T-helper 2 cell treated with Interferon-gamma antibody and Interleukin-4, amounts not matched to agents 5 μg/mL and 100 μg/mL, for 36 hours (primary cell): ENCODE results near the gene SNAP91.
"Not testable (repeated sequence)": the region's sequence is repeated elsewhere in the genome, so short reads cannot be mapped to it uniquely, and the experiment has no call there.

ENCODE experiments used
- DNase-seq: peaks from one replicate; pipeline ENCODE4 v3.0.0; 2021; ENCODE audit warnings: low spot score
- H3K27ac Mint-ChIP-seq: one replicate; pipeline ENCODE4 v1.8.0; 2021; ENCODE audit warnings: mild to moderate bottlenecking, mixed read lengths
- H3K27me3 Mint-ChIP-seq: one replicate; pipeline ENCODE4 v1.8.0; 2021; ENCODE audit warnings: low read depth, mixed read lengths
- H3K36me3 Mint-ChIP-seq: one replicate; pipeline ENCODE4 v1.8.0; 2021; ENCODE audit warnings: low read depth, mixed read lengths
- H3K4me1 Mint-ChIP-seq: one replicate; pipeline ENCODE4 v1.8.0; 2021; ENCODE audit warnings: low read depth, mixed read lengths
- H3K4me3 Mint-ChIP-seq: one replicate; pipeline ENCODE4 v1.8.0; 2022; ENCODE audit warnings: mild to moderate bottlenecking, moderate library complexity, mixed read lengths
- H3K9me3 Mint-ChIP-seq: one replicate; pipeline ENCODE4 v1.8.0; 2021; ENCODE audit warnings: mixed read lengths

SNAP91 gene

DNA sequence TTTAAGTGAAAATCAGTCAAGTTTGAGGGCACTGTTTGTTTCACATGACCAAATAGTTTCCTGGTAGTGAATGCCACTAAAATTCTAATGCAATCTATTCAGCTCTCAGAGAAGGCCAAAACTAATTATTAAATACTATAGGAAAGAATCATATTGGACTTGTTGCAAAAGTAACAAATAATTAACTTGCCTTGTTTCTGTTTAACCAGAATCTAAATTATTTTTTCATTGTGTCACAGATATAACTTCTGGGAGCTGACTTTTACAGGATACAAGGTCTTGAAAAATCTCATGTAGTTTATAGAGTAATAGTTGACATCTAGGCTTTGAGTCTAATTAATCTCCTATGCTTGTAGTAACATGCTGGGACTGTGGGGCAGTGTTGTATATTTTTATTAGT, 152.0 kb downstream of the SNAP91 start:
- no peak for DNase-seq
- H3K4me3 Mint-ChIP-seq: no peak overlapping the region
- no peaks in the 10 kb centered on the region for H3K4me1 Mint-ChIP-seq
- H3K36me3 Mint-ChIP-seq: no peaks in the 10 kb centered on the region
- H3K9me3 Mint-ChIP-seq: no peaks in the 10 kb centered on the region
- H3K27ac Mint-ChIP-seq: no peak overlapping the region
- H3K27me3 Mint-ChIP-seq: no peaks in the 10 kb centered on the region

GRCh38 chr6:83551748-83552147, 157.2 kb downstream of the SNAP91 start:
- H3K4me1 Mint-ChIP-seq, H3K4me3 Mint-ChIP-seq, H3K9me3 Mint-ChIP-seq, H3K27me3 Mint-ChIP-seq, H3K27ac Mint-ChIP-seq, DNase-seq, H3K36me3 Mint-ChIP-seq: not testable (repeated sequence)

- H3K36me3 Mint-ChIP-seq, DNase-seq, H3K27ac Mint-ChIP-seq, H3K4me3 Mint-ChIP-seq, H3K9me3 Mint-ChIP-seq, H3K27me3 Mint-ChIP-seq, H3K4me1 Mint-ChIP-seq: not testable (repeated sequence)
These were observed 158.4 kb downstream of the SNAP91 start for GRCh38 chr6:83550482-83550881.

- Mint-ChIP-seq H3K27me3 (no peaks in the 10 kb centered on the region), H3K4me3 (no peak overlapping the region), H3K27ac (no peak overlapping the region), H3K36me3 (no peaks in the 10 kb centered on the region), H3K4me1 (no peaks in the 10 kb centered on the region), H3K9me3 (peaks cover 5% of the 10 kb centered on the region)
- DNase-seq: no peak
These were observed 162.3 kb downstream of the SNAP91 start for GRCh38 chr6:83546636-83547035.

DNA sequence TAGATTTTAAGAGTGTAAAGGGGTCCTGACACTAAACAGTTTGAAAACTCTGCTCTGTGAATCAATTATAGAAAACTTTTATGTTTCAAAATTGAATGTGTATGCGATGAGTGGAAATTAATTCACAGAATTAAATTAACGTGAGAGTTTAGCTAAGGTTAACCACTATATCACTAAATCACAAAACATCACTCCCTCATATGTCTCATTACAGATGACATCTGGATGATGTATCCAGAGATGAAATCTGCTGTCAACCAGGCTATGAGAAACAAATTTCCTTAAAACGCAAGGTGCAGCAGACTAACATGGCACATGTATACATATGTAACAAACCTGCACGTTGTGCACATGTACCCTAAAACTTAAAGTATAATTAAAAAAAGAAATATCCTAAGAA, 169.2 kb downstream of the SNAP91 start:
- Mint-ChIP-seq H3K27ac (no peak overlapping the region), H3K27me3 (no peaks in the 10 kb centered on the region), H3K36me3 (no peaks in the 10 kb centered on the region), H3K9me3 (no peaks in the 10 kb centered on the region), H3K4me1 (no peaks in the 10 kb centered on the region), H3K4me3 (no peak overlapping the region)
- no peak for DNase-seq

DNA sequence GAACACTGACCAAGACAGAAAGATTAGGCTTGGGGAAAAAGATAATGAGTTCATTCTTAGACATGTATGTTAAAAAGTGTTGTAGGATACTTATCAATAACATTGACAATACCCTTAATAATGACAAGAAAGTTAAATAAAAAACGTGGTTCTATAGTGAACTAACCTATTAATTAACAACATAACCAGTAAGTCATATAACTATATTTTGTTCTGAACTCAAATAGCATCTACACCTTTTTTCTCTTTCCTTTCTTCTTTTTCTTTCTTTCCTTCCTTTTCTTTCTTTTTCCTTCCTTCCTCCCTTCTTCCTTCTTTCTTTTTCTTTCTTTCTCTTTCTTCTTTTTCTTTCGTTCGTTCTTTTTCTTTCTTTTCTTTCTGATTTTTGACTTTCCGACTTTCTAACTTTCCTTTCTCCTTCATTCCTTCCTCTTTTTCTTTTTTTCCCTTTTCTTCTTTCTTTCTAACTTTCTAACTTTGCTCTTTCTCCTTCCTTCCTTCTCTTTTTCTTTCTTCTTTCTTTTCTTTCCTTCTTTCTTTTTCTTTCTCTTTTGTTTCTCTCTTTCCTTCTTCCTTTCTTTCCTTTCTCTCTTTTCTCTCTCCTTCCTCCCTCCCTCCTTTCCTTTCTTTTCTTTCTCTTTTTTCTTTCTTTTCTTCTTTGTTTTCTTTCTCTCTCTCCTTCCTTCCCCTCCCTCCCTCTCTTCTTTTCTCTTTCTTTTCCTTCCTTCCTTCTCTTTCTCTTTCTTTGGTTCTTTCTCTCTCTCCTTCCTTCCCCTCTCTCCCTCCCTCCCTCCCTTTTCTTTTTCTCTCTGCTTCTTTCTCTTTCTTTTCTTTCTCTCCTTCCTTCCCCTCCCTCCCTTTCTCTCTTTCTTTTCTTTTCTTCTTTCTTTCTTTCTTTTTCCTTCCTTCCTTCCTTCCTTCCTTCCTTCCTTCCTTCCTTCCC, 172.0 kb downstream of the SNAP91 start:
- no peak overlapping the region for H3K4me3 Mint-ChIP-seq
- H3K36me3 Mint-ChIP-seq: no peaks in the 10 kb centered on the region
- no peaks in the 10 kb centered on the region for H3K4me1 Mint-ChIP-seq
- H3K27ac Mint-ChIP-seq: no peak overlapping the region
- H3K27me3 Mint-ChIP-seq: no peaks in the 10 kb centered on the region
- H3K9me3 Mint-ChIP-seq: no peaks in the 10 kb centered on the region
- no peak for DNase-seq

DNA sequence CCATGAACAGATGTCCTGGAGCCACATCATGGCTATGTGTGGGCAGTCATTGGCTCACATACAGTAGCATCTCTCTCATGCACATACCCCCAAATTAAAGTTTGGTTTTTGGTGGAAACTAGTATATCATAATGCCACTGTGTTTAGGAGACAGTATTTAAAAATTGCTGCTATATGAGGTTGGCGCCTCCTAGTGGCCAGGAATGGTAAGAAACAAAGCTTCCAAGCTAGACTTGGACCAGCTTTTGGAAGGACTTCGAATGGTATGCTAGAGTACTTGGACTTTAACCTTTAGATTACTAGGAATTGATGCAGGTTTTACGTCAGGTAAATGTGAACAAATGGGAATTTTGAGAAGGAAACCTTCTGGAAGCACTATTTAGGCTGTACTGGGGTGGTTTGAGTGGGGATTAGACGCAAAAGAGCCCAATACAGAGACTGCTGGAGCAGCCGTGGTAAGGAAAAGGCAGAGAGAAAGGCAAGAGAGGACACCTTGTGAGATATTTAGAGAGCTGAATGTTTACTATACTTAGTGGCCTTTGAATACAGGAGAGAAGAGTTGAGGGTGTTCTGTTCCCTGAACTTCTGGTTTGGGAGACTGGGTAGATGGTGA, 172.8 kb downstream of the SNAP91 start:
- Mint-ChIP-seq H3K27me3 (no peaks in the 10 kb centered on the region), H3K9me3 (no peaks in the 10 kb centered on the region), H3K4me3 (no peak overlapping the region), H3K27ac (no peak overlapping the region), H3K4me1 (no peaks in the 10 kb centered on the region), H3K36me3 (no peaks in the 10 kb centered on the region)
- DNase-seq: peak; percentile 14

DNA sequence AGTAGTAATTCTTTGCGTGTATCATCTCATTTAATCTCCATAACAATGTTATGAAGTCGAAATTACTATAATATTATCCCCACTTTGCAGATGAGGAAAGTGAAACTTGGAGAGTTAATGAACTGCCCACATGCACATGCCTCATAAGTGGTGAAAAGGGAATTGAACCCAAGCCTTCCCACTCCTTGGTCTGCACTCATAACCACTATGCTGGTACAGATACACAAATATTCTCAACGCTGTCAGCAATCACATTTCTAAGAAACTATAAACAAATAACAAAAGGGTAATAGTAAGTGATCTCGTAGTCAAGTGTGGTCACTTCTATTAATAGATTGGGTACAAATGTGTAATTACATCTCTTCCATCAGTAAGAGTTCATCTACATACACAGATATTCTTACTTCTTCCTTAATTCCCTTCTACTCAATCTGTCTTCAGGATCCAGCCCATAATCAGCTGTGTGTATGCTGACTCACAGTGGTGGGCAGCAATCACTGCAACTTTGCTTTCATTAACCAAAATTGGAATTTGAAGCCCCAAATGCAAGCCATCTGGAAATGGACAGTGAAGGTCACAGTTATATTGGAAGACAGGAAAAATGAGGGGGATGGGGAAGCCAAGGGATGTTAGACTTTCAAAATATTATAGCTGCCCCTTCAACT, 190.0 kb downstream of the SNAP91 start:
- H3K36me3 Mint-ChIP-seq: no peaks in the 10 kb centered on the region
- H3K27ac Mint-ChIP-seq: no peak overlapping the region
- peaks cover 5% of the 10 kb centered on the region for H3K27me3 Mint-ChIP-seq
- H3K4me1 Mint-ChIP-seq: no peaks in the 10 kb centered on the region
- H3K9me3 Mint-ChIP-seq: no peaks in the 10 kb centered on the region
- no peak overlapping the region for H3K4me3 Mint-ChIP-seq
- no peak for DNase-seq

- H3K27ac Mint-ChIP-seq: no peak overlapping the region
- no peak overlapping the region for H3K4me3 Mint-ChIP-seq
- H3K27me3 Mint-ChIP-seq: peaks cover 19% of the 10 kb centered on the region
- H3K36me3 Mint-ChIP-seq: no peaks in the 10 kb centered on the region
- H3K4me1 Mint-ChIP-seq: no peaks in the 10 kb centered on the region
- H3K9me3 Mint-ChIP-seq: no peaks in the 10 kb centered on the region
- no peak for DNase-seq
These were observed 191.4 kb downstream of the SNAP91 start for GRCh38 chr6:83517500-83517899.

DNA sequence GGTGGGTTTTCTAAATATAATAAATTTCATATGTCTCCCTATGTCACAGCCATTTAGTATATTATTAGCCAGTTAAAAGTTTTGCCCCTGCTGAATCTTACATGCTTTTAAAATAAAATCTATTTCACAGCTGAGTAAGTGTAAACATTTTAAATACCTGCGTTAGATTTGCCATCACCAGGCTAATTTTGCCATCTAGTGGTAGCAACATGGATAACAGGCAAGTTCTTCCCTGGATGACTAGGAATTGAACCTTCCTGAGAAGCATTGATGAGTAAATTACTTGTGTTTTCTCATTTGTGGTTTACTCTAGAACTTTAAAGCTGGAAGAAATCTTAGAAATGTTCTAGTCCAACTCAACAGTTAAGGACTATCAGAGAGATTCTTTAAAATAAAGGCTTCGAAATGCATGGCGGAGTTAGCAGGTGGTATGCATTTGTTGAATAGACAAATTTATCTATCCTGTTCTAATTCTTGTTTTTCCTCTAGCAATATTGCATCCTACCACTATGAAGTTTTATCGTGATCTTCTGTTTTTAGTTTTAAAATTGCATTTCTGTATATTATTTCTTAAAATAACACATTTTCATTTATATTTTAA, 193.9 kb downstream of the SNAP91 start:
- no peak for DNase-seq
- H3K4me3 Mint-ChIP-seq: no peak overlapping the region
- no peaks in the 10 kb centered on the region for H3K4me1 Mint-ChIP-seq
- H3K9me3 Mint-ChIP-seq: no peaks in the 10 kb centered on the region
- H3K27me3 Mint-ChIP-seq: peaks cover 34% of the 10 kb centered on the region
- H3K27ac Mint-ChIP-seq: no peak overlapping the region
- H3K36me3 Mint-ChIP-seq: no peaks in the 10 kb centered on the region

- no peak overlapping the region for H3K27ac Mint-ChIP-seq
- H3K27me3 Mint-ChIP-seq: peaks cover 34% of the 10 kb centered on the region
These were observed 194.4 kb downstream of the SNAP91 start for GRCh38 chr6:83514466-83514865.

DNA sequence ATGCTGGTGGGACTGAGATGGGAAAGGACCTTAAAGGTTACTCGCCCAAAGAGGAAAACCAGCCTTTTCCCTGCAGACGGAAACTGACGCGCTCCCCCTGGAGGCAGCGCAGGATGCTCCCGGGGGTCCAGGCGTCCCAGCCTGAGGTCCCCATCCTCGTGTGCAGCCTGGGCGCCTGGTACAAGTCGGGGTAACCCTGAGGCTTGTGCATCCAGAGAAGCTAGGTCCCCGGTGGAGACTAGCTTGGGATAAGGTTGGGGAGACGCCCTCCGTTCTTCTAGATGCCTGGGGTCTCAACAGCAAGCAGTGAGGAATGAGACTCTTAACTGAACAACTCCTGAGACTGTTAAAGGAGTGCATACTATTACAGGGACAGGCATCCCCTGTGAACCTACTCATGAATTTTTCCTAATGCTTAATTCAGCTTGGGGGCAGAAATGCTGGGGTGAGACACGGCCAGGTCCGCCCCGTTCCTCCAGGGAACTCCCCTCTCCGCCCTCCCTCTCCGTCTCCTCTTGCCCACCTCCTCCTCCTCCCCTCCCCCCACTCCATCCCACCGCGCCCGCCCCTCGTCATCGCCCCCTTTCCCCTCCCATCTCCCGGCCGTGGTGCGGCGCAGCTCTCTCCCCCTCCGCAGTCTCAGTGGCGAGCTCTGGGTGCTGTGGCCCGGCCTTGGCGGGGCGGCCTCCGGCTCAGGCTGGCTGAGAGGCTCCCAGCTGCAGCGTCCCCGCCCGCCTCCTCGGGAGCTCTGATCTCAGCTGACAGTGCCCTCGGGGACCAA, 196.8 kb downstream of the SNAP91 start, which contains the start of gene PRSS35:
TSS of gene PRSS35 (plus strand) at position 634 of the 781 bp plus-strand sequence. CDS start 10,908 bp downstream, outside the sequence.
- Mint-ChIP-seq H3K27ac (no peak within 1 kb of the TSS), H3K36me3 (no peaks in the 10 kb centered on the region), H3K27me3 (peaks cover 34% of the 10 kb centered on the region), H3K9me3 (no peaks in the 10 kb centered on the region), H3K4me1 (no peaks in the 10 kb centered on the region), H3K4me3 (no peak within 1 kb of the TSS)
- no peak for DNase-seq

More at GRCh38 chr6:83514466-83514865, 194.4 kb downstream of the SNAP91 start:
- H3K4me3 Mint-ChIP-seq: no peak overlapping the region
- no peaks in the 10 kb centered on the region for H3K36me3 Mint-ChIP-seq
- no peaks in the 10 kb centered on the region for H3K4me1 Mint-ChIP-seq
- H3K9me3 Mint-ChIP-seq: no peaks in the 10 kb centered on the region
- DNase-seq: no peak

- Mint-ChIP-seq H3K9me3 (no peaks in the 10 kb centered on the region), H3K36me3 (no peaks in the 10 kb centered on the region), H3K4me3 (no peak overlapping the region), H3K4me1 (no peaks in the 10 kb centered on the region), H3K27me3 (peaks cover 34% of the 10 kb centered on the region), H3K27ac (no peak overlapping the region)
- DNase-seq: no peak
These were observed 197.6 kb downstream of the SNAP91 start for GRCh38 chr6:83511266-83511665.
